ENCODE data around the gene GTSE1. TPM values are rescaled to one million over a fixed set of nuclear protein-coding genes. Genes with fewer than 3 reads are reported as not detected.

The GTSE1 gene
- total RNA-seq, 1 experiment from 2014 or later, result 64.6 TPM

- CTCF ChIA-PET, result interaction anchor here (0.5 kb wide), 1 partner anchor 244 kb away, joined by 5 read pairs; no protein-coding TSS in a partner anchor
Observed at GRCh38 chr22:46318576-46318975, 21.9 kb downstream of the GTSE1 start.

GRCh38 chr22:46319319-46319718 lies 22.6 kb downstream of the GTSE1 start:
- no peak for TF ChIP-seq EZH2 (IDR thresholded peaks at IDR 0.05; ENCODE audit: low read depth)
- no peaks in the 10 kb centered on the region for H3K9me3 ChIP-seq (ENCODE audit: insufficient read depth, low read depth)
- H3K4me1 ChIP-seq (replicated peaks; ENCODE audit: insufficient read depth), result no peaks in the 10 kb centered on the region
- no peak overlapping the region for H3K4me2 ChIP-seq
- no peaks in the 10 kb centered on the region for H3K79me2 ChIP-seq (ENCODE audit: low read depth)
- H3F3A ChIP-seq (ENCODE audit: insufficient read depth, low read depth), result no peaks in the 10 kb centered on the region; the same call in 1 of the 2 replicates
- H4K20me1 ChIP-seq (ENCODE audit: insufficient read depth), result no peaks in the 10 kb centered on the region
- peaks cover 8% of the 10 kb centered on the region; the same call in 1 of the 2 replicates for H3K36me3 ChIP-seq (ENCODE audit: low read depth)
- no peaks in the 10 kb centered on the region for H3K27me3 ChIP-seq (ENCODE audit: insufficient read depth, low read depth)
- H2AFZ ChIP-seq, result no peak overlapping the region
- BruUV-seq (replicated peaks), result no TSS peak
- POLR2A ChIA-PET (ENCODE audit: unreplicated experiment), result no interaction called here
- no peaks in the 10 kb centered on the region for H3K9me2 ChIP-seq (ENCODE audit: insufficient read depth)
- intact Hi-C loops (cut with micrococcal nuclease; ENCODE audit: unreplicated experiment), result no loop called here
- no peak overlapping the region for H3K4me3 ChIP-seq
- CTCF ChIA-PET, result no interaction called here
- H3K27ac ChIP-seq, result no peak overlapping the region
- no peak for DNase-seq

More at GRCh38 chr22:46318576-46318975, 21.9 kb downstream of the GTSE1 start:
- H3K9me2 ChIP-seq (ENCODE audit: insufficient read depth), result no peaks in the 10 kb centered on the region
- no peaks in the 10 kb centered on the region for H3K27me3 ChIP-seq (ENCODE audit: insufficient read depth, low read depth)
- H3F3A ChIP-seq (ENCODE audit: insufficient read depth, low read depth), result no peaks in the 10 kb centered on the region; the same call in 1 of the 2 replicates
- H3K79me2 ChIP-seq (ENCODE audit: low read depth), result no peaks in the 10 kb centered on the region
- TF ChIP-seq CTCF (conservative IDR thresholded peaks at IDR 0.05), result no peak
- no peak for TF ChIP-seq EZH2 (IDR thresholded peaks at IDR 0.05; ENCODE audit: low read depth)
- H3K36me3 ChIP-seq (ENCODE audit: low read depth), result peaks cover 8% of the 10 kb centered on the region; the same call in 1 of the 2 replicates
- no peaks in the 10 kb centered on the region for H4K20me1 ChIP-seq (ENCODE audit: insufficient read depth)
- DNase-seq, result no peak
- intact Hi-C loops (cut with micrococcal nuclease; ENCODE audit: unreplicated experiment), result no loop called here
- H3K4me2 ChIP-seq, result no peak overlapping the region
- BruUV-seq (replicated peaks), result no TSS peak
- no peaks in the 10 kb centered on the region for H3K4me1 ChIP-seq (replicated peaks; ENCODE audit: insufficient read depth)
- H3K27ac ChIP-seq, result no peak overlapping the region
- no peak overlapping the region for H2AFZ ChIP-seq
- no peak overlapping the region for H3K4me3 ChIP-seq
- POLR2A ChIA-PET (ENCODE audit: unreplicated experiment), result no interaction called here
- no peaks in the 10 kb centered on the region for H3K9me3 ChIP-seq (ENCODE audit: insufficient read depth, low read depth)

- Histone ChIP-seq H3K27me3 (ENCODE audit: insufficient read depth, low read depth) (no peaks in the 10 kb centered on the region), H4K20me1 (ENCODE audit: insufficient read depth) (no peaks in the 10 kb centered on the region), H3F3A (ENCODE audit: insufficient read depth, low read depth) (no peaks in the 10 kb centered on the region; the same call in 1 of the 2 replicates), H3K4me2 (no peak overlapping the region), H3K27ac (no peak overlapping the region), H3K9me2 (ENCODE audit: insufficient read depth) (no peaks in the 10 kb centered on the region), H3K9me3 (ENCODE audit: insufficient read depth, low read depth) (no peaks in the 10 kb centered on the region), H2AFZ (no peak overlapping the region), H3K4me3 (no peak overlapping the region), H3K79me2 (ENCODE audit: low read depth) (no peaks in the 10 kb centered on the region), H3K36me3 (ENCODE audit: low read depth) (peaks cover 13% of the 10 kb centered on the region; the same call in 1 of the 2 replicates), H3K4me1 (replicated peaks; ENCODE audit: insufficient read depth) (no peaks in the 10 kb centered on the region)
- ChIA-PET POLR2A (ENCODE audit: unreplicated experiment) (no interaction called here), CTCF (no interaction called here)
- no peak for DNase-seq
- no peak for TF ChIP-seq EZH2 (IDR thresholded peaks at IDR 0.05; ENCODE audit: low read depth)
- intact Hi-C loops (cut with micrococcal nuclease; ENCODE audit: unreplicated experiment), result no loop called here
- BruUV-seq (replicated peaks), result no TSS peak
Observed at GRCh38 chr22:46320166-46320710, 23.6 kb downstream of the GTSE1 start.

GRCh38 chr22:46320716-46321386 lies 24.2 kb downstream of the GTSE1 start:
- no peaks in the 10 kb centered on the region for H3K27me3 ChIP-seq (ENCODE audit: insufficient read depth, low read depth)
- DNase-seq, result no peak
- no TSS peak for BruUV-seq (replicated peaks)
- no peaks in the 10 kb centered on the region for H3K9me2 ChIP-seq (ENCODE audit: insufficient read depth)
- no peaks in the 10 kb centered on the region for H3K79me2 ChIP-seq (ENCODE audit: low read depth)
- no peaks in the 10 kb centered on the region for H3F3A ChIP-seq (ENCODE audit: insufficient read depth, low read depth)
- H3K4me3 ChIP-seq, result no peak overlapping the region
- intact Hi-C loops (cut with micrococcal nuclease; ENCODE audit: unreplicated experiment), result no loop called here
- H3K9me3 ChIP-seq (ENCODE audit: insufficient read depth, low read depth), result no peaks in the 10 kb centered on the region
- ChIA-PET CTCF (no interaction called here), POLR2A (ENCODE audit: unreplicated experiment) (no interaction called here)
- H2AFZ ChIP-seq, result no peak overlapping the region
- no peak overlapping the region for H3K27ac ChIP-seq
- no peak overlapping the region for H3K4me2 ChIP-seq
- H3K4me1 ChIP-seq (replicated peaks; ENCODE audit: insufficient read depth), result no peaks in the 10 kb centered on the region
- TF ChIP-seq CTCF (conservative IDR thresholded peaks at IDR 0.05) (no peak), EZH2 (IDR thresholded peaks at IDR 0.05; ENCODE audit: low read depth) (no peak)
- no peaks in the 10 kb centered on the region for H4K20me1 ChIP-seq (ENCODE audit: insufficient read depth)
- H3K36me3 ChIP-seq (ENCODE audit: low read depth), result peaks cover 19% of the 10 kb centered on the region; the same call in 1 of the 2 replicates
